Measurements from ENCODE around the gene TBC1D10A.

Gene TBC1D10A

DNA sequence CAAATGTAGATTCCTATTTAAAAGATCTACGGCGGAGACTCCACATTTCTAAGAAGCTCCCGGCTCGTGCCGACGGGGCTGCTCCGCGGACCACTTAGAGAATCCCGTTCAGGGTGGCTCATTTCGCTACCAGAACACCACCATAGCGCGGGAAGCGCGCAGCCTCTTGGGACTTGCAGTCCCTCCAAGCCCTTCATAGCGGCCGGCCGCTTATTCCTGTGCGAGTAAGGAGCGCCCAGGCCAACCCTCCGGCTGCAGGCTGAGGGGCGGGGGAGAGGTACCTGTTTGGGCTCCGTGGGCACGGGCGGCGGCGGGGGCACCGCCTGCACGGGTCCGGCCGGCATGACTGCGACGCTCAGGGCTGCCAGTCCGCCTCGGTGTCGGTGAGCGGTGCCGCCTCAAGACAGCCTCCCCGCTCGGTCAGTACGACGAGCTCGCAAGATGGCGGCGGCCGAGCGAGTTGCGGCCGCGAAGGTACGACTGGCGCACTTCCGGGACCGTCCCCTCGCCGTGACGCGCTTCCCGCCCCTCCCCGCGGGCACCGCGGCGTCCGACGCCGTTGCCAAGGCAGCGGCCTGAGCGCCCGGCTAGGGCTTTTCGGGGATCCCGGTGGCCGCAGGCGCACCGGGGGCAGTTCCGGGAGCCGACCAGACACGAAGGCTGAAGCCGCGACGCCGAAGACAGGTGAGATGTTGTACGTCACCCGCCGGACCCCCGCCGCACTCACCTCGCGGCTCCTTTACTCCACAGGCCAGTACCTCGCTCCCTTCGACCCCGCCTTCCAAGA, 29.9 kb upstream of the TBC1D10A start, which contains the start of the genes CCDC157 and SF3A1 (continued):
- TF ChIP-seq, protein P1, sequence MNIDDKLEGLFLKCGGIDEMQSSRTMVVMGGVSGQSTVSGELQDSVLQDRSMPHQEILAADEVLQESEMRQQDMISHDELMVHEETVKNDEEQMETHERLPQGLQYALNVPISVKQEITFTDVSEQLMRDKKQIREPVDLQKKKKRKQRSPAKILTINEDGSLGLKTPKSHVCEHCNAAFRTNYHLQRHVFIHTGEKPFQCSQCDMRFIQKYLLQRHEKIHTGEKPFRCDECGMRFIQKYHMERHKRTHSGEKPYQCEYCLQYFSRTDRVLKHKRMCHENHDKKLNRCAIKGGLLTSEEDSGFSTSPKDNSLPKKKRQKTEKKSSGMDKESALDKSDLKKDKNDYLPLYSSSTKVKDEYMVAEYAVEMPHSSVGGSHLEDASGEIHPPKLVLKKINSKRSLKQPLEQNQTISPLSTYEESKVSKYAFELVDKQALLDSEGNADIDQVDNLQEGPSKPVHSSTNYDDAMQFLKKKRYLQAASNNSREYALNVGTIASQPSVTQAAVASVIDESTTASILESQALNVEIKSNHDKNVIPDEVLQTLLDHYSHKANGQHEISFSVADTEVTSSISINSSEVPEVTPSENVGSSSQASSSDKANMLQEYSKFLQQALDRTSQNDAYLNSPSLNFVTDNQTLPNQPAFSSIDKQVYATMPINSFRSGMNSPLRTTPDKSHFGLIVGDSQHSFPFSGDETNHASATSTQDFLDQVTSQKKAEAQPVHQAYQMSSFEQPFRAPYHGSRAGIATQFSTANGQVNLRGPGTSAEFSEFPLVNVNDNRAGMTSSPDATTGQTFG (tag by site-specific recombination; IDR thresholded peaks at IDR 0.05; ENCODE audit: borderline replicate concordance) = no peak
- TF ChIP-seq ZNF157 (tag by site-specific recombination; IDR thresholded peaks at IDR 0.05) (no peak), ZNF423 (tag by site-specific recombination; IDR thresholded peaks at IDR 0.05) (no peak), ZBTB7A (tag by site-specific recombination; IDR thresholded peaks at IDR 0.05; ENCODE audit: low read depth) (0 out of 2 replicates have a peak, but pooled peaks have one; percentile 31), ZNF792 (tag by site-specific recombination; IDR thresholded peaks at IDR 0.05) (no peak), ZNF610 (tag by site-specific recombination; IDR thresholded peaks at IDR 0.05; ENCODE audit: borderline replicate concordance) (peak; percentile 97), ZNF175 (tag by site-specific recombination; IDR thresholded peaks at IDR 0.05) (no peak), ZNF221 (tag by site-specific recombination; IDR thresholded peaks at IDR 0.05; ENCODE audit: borderline replicate concordance) (no peak), ZNF558 (tag by site-specific recombination; IDR thresholded peaks at IDR 0.05) (no peak), ZNF530 (tag by site-specific recombination; IDR thresholded peaks at IDR 0.05; ENCODE audit: low read depth) (no peak), KLF7 (tag by site-specific recombination; IDR thresholded peaks at IDR 0.05; ENCODE audit: borderline replicate concordance) (0 out of 2 replicates have a peak, but pooled peaks have one; percentile 18), ZBTB1 (tag by site-specific recombination; IDR thresholded peaks at IDR 0.05) (no peak), ZFHX2 (tag by site-specific recombination; conservative IDR thresholded peaks at IDR 0.05) (no peak), ZNF529 (tag by site-specific recombination; IDR thresholded peaks at IDR 0.05; ENCODE audit: insufficient replicate concordance) (no peak), SETDB1 (IDR thresholded peaks at IDR 0.05; ENCODE audit: insufficient read length, low read length) (no peak), ZBTB17 (tag by site-specific recombination; IDR thresholded peaks at IDR 0.05) (peak; percentile 77), ZNF138 (tag by site-specific recombination; IDR thresholded peaks at IDR 0.05; ENCODE audit: borderline replicate concordance) (no peak), SP2 (tag by site-specific recombination; IDR thresholded peaks at IDR 0.05) (peak; percentile 71), ZNF394 (tag by site-specific recombination; IDR thresholded peaks at IDR 0.05; ENCODE audit: borderline replicate concordance) (0 out of 2 replicates have a peak, but pooled peaks have one; percentile 59), ZNF768 (tag by site-specific recombination; IDR thresholded peaks at IDR 0.05) (no peak), KLF16 (tag by site-specific recombination; IDR thresholded peaks at IDR 0.05) (peak; percentile 64), ZNF707 (tag by site-specific recombination; IDR thresholded peaks at IDR 0.05) (no peak), MZF1 (tag by site-specific recombination; IDR thresholded peaks at IDR 0.05; ENCODE audit: borderline replicate concordance) (no peak)
- TF ChIP-seq, protein P2, sequence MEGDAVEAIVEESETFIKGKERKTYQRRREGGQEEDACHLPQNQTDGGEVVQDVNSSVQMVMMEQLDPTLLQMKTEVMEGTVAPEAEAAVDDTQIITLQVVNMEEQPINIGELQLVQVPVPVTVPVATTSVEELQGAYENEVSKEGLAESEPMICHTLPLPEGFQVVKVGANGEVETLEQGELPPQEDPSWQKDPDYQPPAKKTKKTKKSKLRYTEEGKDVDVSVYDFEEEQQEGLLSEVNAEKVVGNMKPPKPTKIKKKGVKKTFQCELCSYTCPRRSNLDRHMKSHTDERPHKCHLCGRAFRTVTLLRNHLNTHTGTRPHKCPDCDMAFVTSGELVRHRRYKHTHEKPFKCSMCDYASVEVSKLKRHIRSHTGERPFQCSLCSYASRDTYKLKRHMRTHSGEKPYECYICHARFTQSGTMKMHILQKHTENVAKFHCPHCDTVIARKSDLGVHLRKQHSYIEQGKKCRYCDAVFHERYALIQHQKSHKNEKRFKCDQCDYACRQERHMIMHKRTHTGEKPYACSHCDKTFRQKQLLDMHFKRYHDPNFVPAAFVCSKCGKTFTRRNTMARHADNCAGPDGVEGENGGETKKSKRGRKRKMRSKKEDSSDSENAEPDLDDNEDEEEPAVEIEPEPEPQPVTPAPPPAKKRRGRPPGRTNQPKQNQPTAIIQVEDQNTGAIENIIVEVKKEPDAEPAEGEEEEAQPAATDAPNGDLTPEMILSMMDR (tag by site-specific recombination; IDR thresholded peaks at IDR 0.05) = peak; percentile 52; the same call in 1 of the 2 replicates
- TF ChIP-seq, protein P3, sequence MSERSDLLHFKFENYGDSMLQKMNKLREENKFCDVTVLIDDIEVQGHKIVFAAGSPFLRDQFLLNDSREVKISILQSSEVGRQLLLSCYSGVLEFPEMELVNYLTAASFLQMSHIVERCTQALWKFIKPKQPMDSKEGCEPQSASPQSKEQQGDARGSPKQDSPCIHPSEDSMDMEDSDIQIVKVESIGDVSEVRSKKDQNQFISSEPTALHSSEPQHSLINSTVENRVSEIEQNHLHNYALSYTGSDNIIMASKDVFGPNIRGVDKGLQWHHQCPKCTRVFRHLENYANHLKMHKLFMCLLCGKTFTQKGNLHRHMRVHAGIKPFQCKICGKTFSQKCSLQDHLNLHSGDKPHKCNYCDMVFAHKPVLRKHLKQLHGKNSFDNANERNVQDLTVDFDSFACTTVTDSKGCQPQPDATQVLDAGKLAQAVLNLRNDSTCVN (tag by site-specific recombination; optimal IDR thresholded peaks at IDR 0.05) = peak; percentile 80
- TF ChIP-seq, protein P4, sequence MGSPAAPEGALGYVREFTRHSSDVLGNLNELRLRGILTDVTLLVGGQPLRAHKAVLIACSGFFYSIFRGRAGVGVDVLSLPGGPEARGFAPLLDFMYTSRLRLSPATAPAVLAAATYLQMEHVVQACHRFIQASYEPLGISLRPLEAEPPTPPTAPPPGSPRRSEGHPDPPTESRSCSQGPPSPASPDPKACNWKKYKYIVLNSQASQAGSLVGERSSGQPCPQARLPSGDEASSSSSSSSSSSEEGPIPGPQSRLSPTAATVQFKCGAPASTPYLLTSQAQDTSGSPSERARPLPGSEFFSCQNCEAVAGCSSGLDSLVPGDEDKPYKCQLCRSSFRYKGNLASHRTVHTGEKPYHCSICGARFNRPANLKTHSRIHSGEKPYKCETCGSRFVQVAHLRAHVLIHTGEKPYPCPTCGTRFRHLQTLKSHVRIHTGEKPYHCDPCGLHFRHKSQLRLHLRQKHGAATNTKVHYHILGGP (tag by site-specific recombination; IDR thresholded peaks at IDR 0.05) = no peak
- TF ChIP-seq, protein P5, sequence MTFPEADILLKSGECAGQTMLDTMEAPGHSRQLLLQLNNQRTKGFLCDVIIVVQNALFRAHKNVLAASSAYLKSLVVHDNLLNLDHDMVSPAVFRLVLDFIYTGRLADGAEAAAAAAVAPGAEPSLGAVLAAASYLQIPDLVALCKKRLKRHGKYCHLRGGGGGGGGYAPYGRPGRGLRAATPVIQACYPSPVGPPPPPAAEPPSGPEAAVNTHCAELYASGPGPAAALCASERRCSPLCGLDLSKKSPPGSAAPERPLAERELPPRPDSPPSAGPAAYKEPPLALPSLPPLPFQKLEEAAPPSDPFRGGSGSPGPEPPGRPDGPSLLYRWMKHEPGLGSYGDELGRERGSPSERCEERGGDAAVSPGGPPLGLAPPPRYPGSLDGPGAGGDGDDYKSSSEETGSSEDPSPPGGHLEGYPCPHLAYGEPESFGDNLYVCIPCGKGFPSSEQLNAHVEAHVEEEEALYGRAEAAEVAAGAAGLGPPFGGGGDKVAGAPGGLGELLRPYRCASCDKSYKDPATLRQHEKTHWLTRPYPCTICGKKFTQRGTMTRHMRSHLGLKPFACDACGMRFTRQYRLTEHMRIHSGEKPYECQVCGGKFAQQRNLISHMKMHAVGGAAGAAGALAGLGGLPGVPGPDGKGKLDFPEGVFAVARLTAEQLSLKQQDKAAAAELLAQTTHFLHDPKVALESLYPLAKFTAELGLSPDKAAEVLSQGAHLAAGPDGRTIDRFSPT (tag by site-specific recombination; IDR thresholded peaks at IDR 0.05) = peak; percentile 70
- TF ChIP-seq, protein P6, sequence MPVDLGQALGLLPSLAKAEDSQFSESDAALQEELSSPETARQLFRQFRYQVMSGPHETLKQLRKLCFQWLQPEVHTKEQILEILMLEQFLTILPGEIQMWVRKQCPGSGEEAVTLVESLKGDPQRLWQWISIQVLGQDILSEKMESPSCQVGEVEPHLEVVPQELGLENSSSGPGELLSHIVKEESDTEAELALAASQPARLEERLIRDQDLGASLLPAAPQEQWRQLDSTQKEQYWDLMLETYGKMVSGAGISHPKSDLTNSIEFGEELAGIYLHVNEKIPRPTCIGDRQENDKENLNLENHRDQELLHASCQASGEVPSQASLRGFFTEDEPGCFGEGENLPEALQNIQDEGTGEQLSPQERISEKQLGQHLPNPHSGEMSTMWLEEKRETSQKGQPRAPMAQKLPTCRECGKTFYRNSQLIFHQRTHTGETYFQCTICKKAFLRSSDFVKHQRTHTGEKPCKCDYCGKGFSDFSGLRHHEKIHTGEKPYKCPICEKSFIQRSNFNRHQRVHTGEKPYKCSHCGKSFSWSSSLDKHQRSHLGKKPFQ (tag by site-specific recombination; IDR thresholded peaks at IDR 0.05) = no peak
